PC-3 (cell line): ENCODE results near the gene LBHD2. TPM values are rescaled to one million over a fixed set of nuclear protein-coding genes. Genes with fewer than 3 reads are reported as not detected.

Experiments
- ATAC-seq: fragments of 200-7000 bp; cut with Tn5 transposase; 2 replicates; pipeline ENCODE4 v1.9.1; 2020; ENCODE audit warnings: mild to moderate bottlenecking, moderate library complexity
- BruUV-seq: library from RNA; stranded (reverse); fragments of 400-500 nt; replicated peaks from 2 replicates; lab custom pipeline; 2021; lab: Mats Ljungman, UMichigan
- CTCF ChIA-PET: fragments of 300-600 bp; sonication (Branson Sonifier 250); formaldehyde crosslinking; loops from one replicate; lab custom pipeline; 2022; ENCODE audit warnings: antibody characterized with exemption; lab: Charles Lee
- POLR2A ChIA-PET: fragments of 300-600 bp; sonication (Branson Sonifier 250); formaldehyde crosslinking; loops from one replicate; lab custom pipeline; 2022; ENCODE audit warnings: antibody characterized with exemption; ENCODE audit not compliant: unreplicated experiment; lab: Charles Lee
- DNase-seq: peaks from one replicate; pipeline ENCODE4 v3.0.0-alpha.2; 2015
- H2AFZ ChIP-seq: fragments of 300-600 bp; sonication (generic); 2 replicates; pipeline ENCODE4 v1.6.0; 2016; ENCODE audit warnings: antibody characterized with exemption, low read length
- H3F3A ChIP-seq: fragments of 300-600 bp; sonication (generic); one replicate; pipeline ENCODE4 v1.6.0; 2017; ENCODE audit warnings: antibody characterized with exemption, low read length, control low read depth, mild to moderate bottlenecking; ENCODE audit not compliant: unreplicated experiment
- H3K27ac ChIP-seq: fragments of 300-600 bp; sonication (generic); 2 replicates; pipeline ENCODE4 v1.5.1; 2016; ENCODE audit warnings: mild to moderate bottlenecking, low read length
- H3K27me3 ChIP-seq: fragments of 300-600 bp; sonication (generic); 2 replicates; pipeline ENCODE4 v1.6.1; 2016; ENCODE audit warnings: low read length, mixed read lengths
- H3K36me3 ChIP-seq: fragments of 300-600 bp; sonication (generic); 2 replicates; pipeline ENCODE4 v1.6.1; 2016; ENCODE audit warnings: low read depth, mixed run types, low read length, mixed read lengths
- H3K4me1 ChIP-seq: fragments of 300-600 bp; sonication (generic); 2 replicates; pipeline ENCODE4 v1.5.1; 2016; ENCODE audit warnings: low read length; ENCODE audit not compliant: insufficient read depth
- H3K4me2 ChIP-seq: fragments of 300-600 bp; sonication (generic); 2 replicates; pipeline ENCODE4 v1.6.0; 2016; ENCODE audit warnings: low read length
- H3K4me3 ChIP-seq: fragments of 300-600 bp; sonication (generic); 2 replicates; pipeline ENCODE4 v1.5.1; 2016; ENCODE audit warnings: mild to moderate bottlenecking, low read length, mixed read lengths
- H3K79me2 ChIP-seq: fragments of 300-600 bp; sonication (generic); 2 replicates; pipeline ENCODE4 v1.6.1; 2017; ENCODE audit warnings: low read length, mixed read lengths
- H3K9ac ChIP-seq: fragments of 300-600 bp; sonication (generic); 2 replicates; pipeline ENCODE4 v1.6.0; 2016; ENCODE audit warnings: mild to moderate bottlenecking, low read length
- H3K9me2 ChIP-seq: fragments of 300-600 bp; sonication (generic); replicated peaks from 2 replicates; pipeline ENCODE4 v1.6.1; 2016; ENCODE audit warnings: mixed run types, low read length, mixed read lengths
- H3K9me3 ChIP-seq: fragments of 300-600 bp; sonication (generic); 2 replicates; pipeline ENCODE4 v1.6.1; 2016; ENCODE audit warnings: low read length, mixed read lengths
- H4K20me1 ChIP-seq: fragments of 300-600 bp; sonication (generic); 2 replicates; pipeline ENCODE4 v1.6.1; 2016; ENCODE audit warnings: low read length, mixed read lengths
- EZH2 ChIP-seq: fragments of 300-600 bp; sonication (generic); IDR thresholded peaks from one replicate; pipeline ENCODE4 v1.6.1; 2017; ENCODE audit warnings: antibody characterized with exemption, mild to moderate bottlenecking, low read length; ENCODE audit not compliant: unreplicated experiment
- EZH2phosphoT487 ChIP-seq: fragments of 300-600 bp; sonication (generic); IDR thresholded peaks from 2 replicates; pipeline ENCODE4 v1.6.1; 2018; ENCODE audit warnings: mild to moderate bottlenecking, antibody characterized with exemption, low read length, borderline replicate concordance
- intact Hi-C: fragments of 100-400 bp; cut with micrococcal nuclease; formaldehyde crosslinking; loops from 2 replicates; pipeline ENCODE4 v1.9.0; 2023
- total RNA-seq: library from RNA; depleted of rRNA; stranded (reverse); fragments of >200 nt; gene quantifications from 2 replicates; pipeline ENCODE4 v1.2.3, GENCODE V29; 2014
- TF ChIP-seq, protein P1 (sequence below): fragments of 300-600 bp; sonication (generic); conservative IDR thresholded peaks from 2 replicates; pipeline ENCODE4 v1.5.1; 2017; ENCODE audit warnings: antibody characterized with exemption, low read depth, mild to moderate bottlenecking, low read length

The LBHD2 gene
- total RNA-seq, 1 experiment from 2014 or later = not detected

DNA sequence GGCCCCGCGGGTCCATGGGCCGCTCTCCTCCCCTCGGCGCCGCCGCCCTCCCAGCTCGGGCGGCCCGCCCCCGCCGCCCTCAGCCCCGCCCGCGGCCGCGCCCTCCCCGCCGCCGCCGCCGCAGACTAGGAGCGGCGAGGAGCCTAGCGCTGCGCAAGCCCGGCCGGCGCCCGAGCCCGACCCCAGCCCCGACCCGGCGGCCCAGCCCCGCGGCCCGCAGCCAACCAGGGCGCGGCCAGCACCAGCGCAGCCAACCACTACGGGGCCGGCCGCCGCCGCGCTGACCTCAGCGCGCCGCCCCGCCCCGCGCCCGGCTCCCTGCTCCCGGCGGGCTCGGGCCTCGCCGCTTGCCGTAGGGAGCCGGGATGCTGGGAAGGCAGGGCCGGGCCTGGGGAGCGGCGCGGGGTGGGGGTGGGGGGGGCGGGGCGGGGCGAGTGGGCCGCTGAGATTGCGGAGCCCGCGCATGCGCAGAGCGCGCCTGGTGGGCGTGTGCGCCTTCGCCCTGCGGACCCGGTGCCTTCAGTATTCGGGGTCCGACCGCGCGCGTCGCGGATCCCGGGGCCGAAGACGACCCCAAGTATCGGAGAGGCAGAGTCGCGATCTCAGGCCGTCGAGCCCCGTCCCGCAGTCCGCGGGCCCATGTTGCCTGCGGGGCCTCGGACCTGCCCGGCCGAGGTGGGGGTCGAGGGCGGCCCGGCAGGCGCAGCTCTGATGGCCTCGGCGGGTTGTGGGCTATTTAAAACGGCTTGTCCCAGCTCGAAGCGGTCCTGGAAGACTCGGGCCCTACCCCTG is 26.4 kb upstream of the LBHD2 start, which contains the start of gene CDC42BPB:
Gene CDC42BPB (minus strand): TSS at position 178 of the 792 bp plus-strand sequence. CDS start 376 bp downstream, outside the sequence.
- BruUV-seq = no TSS peak
- H3K27me3 ChIP-seq = no peaks in the 10 kb centered on the region
- peaks cover 20% of the 10 kb centered on the region; the same call in 1 of the 2 replicates for H3K4me1 ChIP-seq
- ChIA-PET CTCF (interaction anchor here (0.6 kb wide), 1 partner anchor 17 kb away, joined by 3 read pairs; no protein-coding TSS in a partner anchor), POLR2A (interaction anchor here (0.5 to 0.7 kb wide), 2 partner anchors 14 to 26 kb away, joined by 3 to 4 read pairs; no protein-coding TSS in a partner anchor)
- H3K9ac ChIP-seq = peak within 1 kb of the TSS; percentile 92
- peaks cover 66% of the 10 kb centered on the region for H3K79me2 ChIP-seq
- H3K27ac ChIP-seq = peak within 1 kb of the TSS; percentile 47
- ATAC-seq (peak; percentile 90), DNase-seq (peak; percentile 95)
- peak within 1 kb of the TSS; percentile 97 for H2AFZ ChIP-seq
- no peaks in the 10 kb centered on the region for H3F3A ChIP-seq
- H3K9me3 ChIP-seq = no peaks in the 10 kb centered on the region
- H3K9me2 ChIP-seq = no peaks in the 10 kb centered on the region
- peak within 1 kb of the TSS; percentile 97 for H3K4me3 ChIP-seq
- H3K4me2 ChIP-seq = peak within 1 kb of the TSS; percentile 100
- H4K20me1 ChIP-seq = peaks cover 23% of the 10 kb centered on the region
- TF ChIP-seq, protein P1, sequence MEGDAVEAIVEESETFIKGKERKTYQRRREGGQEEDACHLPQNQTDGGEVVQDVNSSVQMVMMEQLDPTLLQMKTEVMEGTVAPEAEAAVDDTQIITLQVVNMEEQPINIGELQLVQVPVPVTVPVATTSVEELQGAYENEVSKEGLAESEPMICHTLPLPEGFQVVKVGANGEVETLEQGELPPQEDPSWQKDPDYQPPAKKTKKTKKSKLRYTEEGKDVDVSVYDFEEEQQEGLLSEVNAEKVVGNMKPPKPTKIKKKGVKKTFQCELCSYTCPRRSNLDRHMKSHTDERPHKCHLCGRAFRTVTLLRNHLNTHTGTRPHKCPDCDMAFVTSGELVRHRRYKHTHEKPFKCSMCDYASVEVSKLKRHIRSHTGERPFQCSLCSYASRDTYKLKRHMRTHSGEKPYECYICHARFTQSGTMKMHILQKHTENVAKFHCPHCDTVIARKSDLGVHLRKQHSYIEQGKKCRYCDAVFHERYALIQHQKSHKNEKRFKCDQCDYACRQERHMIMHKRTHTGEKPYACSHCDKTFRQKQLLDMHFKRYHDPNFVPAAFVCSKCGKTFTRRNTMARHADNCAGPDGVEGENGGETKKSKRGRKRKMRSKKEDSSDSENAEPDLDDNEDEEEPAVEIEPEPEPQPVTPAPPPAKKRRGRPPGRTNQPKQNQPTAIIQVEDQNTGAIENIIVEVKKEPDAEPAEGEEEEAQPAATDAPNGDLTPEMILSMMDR = no peak
- TF ChIP-seq EZH2 (no peak), EZH2phosphoT487 (no peak)
- H3K36me3 ChIP-seq = no peaks in the 10 kb centered on the region
- intact Hi-C loops = loop anchor here (2.0 kb wide), 1 partner anchor 27 kb away; no protein-coding TSS in a partner anchor

DNA sequence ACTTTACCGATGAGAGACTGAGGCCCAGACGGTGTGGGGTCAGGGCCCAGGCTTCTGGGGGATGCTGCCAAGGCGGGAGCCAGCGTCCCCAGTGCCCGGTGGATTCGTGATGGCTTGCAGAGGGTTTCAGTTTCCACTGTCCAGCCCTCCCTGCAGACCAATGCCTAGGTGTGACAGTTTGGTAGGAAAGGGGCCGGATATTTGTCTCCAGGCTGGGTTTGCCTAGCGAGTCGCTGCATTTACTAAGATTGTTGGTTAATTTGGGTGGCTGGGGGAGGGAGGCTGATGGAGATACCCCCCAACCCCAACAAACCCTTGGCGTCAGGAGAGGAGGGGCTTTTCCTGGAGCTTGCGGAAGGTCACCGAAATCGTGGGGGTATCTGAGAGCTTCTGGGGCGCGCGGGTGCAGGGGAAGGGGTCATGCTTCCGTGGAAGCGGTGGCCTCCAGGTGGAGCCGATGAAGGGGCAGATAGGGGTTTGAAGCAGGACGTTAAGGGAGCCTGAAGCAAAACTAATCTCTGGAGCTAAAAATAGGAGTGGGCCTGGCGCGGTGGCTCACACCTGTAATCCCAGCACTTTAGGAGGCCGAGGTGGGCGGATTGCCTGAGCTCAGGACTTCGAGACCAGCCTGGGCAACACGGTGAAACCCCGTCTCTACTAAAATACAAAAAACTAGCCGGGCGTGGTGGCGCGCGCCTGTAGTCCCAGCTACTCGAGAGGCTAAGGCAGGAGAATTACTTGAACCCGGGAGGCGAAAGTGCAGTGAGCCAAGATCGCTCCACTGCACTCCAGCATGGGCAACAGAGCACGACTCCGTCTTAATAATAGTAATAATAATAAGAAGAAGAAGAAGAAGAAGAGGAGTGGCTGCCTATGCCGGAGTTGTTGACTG is 25.6 kb upstream of the LBHD2 start:
- Histone ChIP-seq H3K9me3 (no peaks in the 10 kb centered on the region), H3K4me3 (peak overlapping the region; percentile 97), H3K4me1 (peaks cover 20% of the 10 kb centered on the region; the same call in 1 of the 2 replicates), H4K20me1 (peaks cover 19% of the 10 kb centered on the region), H2AFZ (peak overlapping the region; percentile 97), H3K79me2 (peaks cover 57% of the 10 kb centered on the region), H3K27ac (peak overlapping the region; percentile 47), H3K36me3 (no peaks in the 10 kb centered on the region), H3F3A (no peaks in the 10 kb centered on the region), H3K4me2 (peak overlapping the region; percentile 100), H3K9me2 (no peaks in the 10 kb centered on the region), H3K27me3 (no peaks in the 10 kb centered on the region), H3K9ac (peak overlapping the region; percentile 92)
- intact Hi-C loops = no loop called here
- peak; percentile 13 for DNase-seq
- POLR2A ChIA-PET = no interaction called here
- 0 out of 2 replicates have a peak, but pooled peaks have one; percentile 1 for ATAC-seq
- CTCF ChIA-PET = no interaction called here
- TF ChIP-seq, protein P1 = no peak
- no peak for TF ChIP-seq EZH2
- TF ChIP-seq EZH2phosphoT487 = no peak
- TSS peak; percentile 45 for BruUV-seq
